ENCODE data around the gene ERICH2.

GRCh38 chr2:170764880-170765261 lies 5.3 kb upstream of the ERICH2 start:
- TF ChIP-seq CTCF (IDR thresholded peaks at IDR 0.05) (no peak), POLR2A (IDR thresholded peaks at IDR 0.05) (no peak), POLR2AphosphoS5 (IDR thresholded peaks at IDR 0.05) (no peak)
